Stimulated activated CD4-positive, alpha-beta T cell treated with anti-CD3 and anti-CD28 coated beads, Interleukin-1b, Interleukin-23, amount 100 ng/mL, for 1 hour (primary cell): ENCODE results near the gene CIDEC.
"Not testable (repeated sequence)": the region's sequence is repeated elsewhere in the genome, so short reads cannot be mapped to it uniquely, and the experiment has no call there.

Experiments
- DNase-seq, 2 donors: peaks; one replicate each; pipeline ENCODE4 v3.0.0-alpha.2; 2020; ENCODE audit warnings: low read depth in 2 of 2

Gene CIDEC

DNA sequence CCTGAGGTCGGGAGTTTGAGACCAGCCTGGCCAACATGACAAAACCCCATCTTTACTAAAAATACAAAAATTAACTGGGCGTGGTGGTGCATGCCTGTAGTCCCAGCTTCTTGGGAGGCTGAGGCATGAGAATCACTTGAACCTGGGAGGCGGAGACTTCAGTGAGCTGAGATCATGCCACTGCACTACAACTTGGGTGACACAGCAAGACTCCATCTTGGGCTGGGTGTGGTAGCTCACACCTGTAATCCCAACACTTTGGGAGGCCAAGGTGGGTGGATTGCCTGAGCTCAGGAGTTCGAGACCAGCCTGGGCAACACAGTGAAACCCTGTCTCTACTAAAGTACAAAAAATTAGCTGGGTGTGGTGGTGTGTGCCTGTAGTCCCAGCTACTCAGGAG is 3.8 kb downstream of the CIDEC start:
- DNase-seq, result not testable (repeated sequence)

DNA sequence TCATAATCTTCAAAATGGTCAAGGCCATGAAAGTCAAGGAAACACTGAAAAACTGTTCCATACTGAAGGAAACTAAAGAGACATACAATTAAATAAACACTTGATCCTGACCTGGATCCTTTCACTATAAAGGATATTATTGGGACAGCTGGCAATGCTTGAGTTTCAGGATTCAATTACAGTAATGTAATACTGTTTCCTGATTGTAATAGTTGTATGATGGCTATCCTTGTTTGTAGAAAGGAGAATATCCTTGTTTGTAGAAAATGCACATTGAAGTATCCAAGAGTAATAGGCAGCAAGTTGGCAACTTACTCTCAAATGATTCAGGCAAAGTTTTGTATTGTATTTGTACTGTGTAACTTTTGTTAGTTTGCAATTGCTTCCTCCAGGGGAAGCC is 4.6 kb downstream of the CIDEC start:
- DNase-seq, result no peak

DNA sequence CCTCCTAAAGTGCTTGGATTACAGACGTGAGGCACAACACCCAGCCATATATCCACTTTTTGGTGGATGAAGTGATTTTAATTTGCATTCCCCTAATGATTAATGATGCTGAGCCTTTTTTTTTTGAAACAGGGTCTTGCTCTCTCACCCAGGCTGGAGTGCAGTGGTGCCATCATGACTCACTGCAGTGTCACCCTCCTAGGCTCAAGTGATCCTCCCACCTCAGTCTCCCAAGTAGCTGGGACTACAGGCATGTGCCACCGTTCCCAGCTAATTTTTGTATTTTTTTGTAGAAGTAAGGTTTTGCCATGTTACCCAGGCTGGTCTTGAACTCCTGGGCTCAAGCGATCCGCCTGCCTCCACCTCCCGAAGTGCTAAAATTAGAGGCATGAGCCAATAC is 8.0 kb downstream of the CIDEC start:
- DNase-seq, result not testable (repeated sequence)

DNA sequence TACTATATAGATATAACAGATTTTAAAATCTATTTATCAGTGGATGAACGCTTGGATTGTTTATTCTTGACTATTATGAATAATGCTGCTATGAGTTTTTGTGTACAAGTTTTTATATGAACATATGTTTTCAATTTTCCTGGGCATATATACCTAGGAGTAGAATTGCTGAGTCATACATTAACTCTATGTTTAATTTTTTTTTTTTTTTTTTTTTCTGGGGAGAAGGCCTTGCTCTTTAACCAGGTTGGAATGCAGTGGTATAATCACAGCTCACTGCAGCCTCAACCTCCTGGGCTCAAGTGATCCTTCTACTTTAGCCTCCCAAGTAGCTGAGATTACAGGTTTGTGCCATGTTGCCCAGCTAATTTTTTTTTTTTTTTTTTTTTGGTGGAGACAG is 9.1 kb downstream of the CIDEC start:
- DNase-seq, result no peak

DNA sequence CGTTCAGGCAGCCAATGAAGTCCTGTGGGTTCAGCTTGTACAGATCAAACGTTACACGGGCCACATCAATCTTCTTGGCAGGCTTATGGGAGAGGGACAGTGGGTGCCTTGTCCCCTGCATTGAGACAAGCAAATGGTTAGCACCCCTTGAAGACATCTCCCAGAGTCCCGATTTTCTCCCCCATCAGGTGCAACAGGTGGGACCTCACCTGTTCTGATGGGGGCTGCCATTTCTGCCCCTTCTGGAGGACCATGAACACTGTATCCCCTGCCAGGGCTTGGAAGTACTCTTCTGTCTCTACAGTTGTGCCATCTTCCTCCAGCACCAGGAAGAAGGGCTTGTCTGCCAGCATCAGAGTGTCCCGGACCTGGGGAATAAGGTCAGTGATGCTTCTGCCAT is 10.1 kb downstream of the CIDEC start:
- DNase-seq, result no peak

DNA sequence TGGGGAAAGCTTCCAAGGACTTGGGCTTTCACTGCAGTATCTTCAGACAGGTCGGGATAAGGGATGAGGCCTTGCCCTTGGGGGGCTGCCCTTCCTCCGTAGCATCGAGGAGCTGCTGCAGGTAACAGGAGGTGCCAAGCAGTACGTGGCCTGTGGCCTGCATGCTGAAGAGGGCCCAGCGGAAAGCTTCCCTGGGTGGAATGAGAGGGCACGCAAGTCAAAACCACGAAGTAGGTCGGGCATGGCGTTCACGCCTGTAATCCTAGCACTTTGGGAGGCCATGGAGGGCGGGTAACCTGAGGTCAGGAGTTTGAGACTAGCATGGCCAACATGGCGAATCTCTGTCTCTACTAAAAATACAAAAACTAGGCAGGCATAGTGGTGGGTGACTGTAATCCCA is 12.9 kb downstream of the CIDEC start:
- DNase-seq, result no peak

DNA sequence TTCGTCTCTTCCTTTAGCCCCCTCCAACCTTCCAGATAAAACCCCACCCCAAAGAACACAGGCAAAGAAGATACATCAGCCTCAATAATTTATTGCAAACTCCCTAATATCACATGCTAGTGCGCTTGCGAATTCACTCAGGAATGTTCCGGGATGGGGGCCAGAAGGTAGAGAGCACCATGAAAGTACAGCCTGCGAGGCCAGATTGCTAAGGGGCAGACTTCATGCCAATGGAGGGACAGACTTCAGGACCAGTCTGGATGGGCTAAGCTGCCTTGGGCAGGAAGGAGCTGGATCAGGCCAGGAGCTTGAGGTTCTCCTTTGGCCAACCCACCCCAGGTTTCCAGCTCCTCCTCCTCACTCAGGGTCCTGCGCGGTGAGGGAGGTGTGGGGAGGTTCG is 13.4 kb downstream of the CIDEC start:
- DNase-seq, result no peak

DNA sequence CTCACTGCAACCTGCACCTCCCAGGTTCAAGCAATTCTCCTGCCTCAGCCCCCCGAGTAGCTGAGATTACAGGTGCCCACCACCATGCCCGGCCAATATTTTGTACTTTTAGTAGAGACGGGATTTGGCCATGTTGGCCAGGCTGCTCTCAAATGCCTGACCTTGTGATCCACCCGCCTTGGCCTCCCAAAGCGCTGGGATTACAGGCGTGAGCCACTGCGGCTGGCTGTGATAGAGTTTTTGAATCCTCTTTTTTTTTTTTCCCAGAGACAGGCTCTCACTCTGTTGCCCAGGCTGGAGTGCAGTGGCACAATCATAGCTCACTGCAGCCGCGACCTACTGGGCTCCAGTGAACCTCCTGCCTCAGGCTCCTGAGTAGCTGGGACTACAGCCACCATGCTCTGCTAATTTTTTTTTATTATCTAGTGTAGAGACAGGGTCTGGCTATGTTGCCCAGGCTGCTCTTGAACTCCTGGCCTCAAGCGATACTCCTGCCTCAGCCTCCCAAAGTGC is 14.9 kb downstream of the CIDEC start:
- DNase-seq, result not testable (repeated sequence)

DNA sequence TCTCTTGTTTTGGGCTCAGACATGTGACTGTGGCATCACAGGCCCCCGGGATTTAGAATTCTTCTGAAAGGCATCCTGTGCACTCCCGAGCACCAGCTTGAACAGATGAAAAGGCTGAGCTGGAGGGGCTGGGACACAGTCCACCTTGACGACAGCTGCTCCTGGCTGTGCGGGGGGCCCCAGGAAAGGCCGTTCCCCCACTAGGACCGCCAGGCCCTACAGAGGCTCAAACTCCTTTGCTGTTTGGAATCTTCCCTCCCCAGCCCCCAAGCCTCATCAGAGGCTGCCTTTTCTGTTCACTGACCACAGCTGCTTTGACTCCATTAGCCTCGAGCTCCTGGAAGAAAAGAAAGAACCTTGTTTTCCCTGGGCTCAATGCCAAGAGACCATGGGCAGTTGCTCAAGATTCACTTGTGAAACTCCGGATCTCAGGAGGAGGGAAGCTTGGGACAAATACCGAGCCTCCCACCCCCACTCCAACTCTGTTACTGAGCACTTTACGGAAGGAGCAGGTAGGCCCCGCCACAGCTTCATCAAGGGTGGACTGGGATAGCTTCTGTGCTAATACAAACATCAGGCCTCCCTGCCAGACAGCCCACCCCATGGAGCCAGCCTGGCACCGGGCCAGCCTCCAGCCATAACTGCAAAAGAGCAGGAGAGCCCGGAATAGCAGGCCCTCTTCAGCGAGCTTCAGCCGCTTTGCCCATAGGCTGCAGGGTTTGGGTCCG is 15.7 kb downstream of the CIDEC start:
- DNase-seq, result no peak

DNA sequence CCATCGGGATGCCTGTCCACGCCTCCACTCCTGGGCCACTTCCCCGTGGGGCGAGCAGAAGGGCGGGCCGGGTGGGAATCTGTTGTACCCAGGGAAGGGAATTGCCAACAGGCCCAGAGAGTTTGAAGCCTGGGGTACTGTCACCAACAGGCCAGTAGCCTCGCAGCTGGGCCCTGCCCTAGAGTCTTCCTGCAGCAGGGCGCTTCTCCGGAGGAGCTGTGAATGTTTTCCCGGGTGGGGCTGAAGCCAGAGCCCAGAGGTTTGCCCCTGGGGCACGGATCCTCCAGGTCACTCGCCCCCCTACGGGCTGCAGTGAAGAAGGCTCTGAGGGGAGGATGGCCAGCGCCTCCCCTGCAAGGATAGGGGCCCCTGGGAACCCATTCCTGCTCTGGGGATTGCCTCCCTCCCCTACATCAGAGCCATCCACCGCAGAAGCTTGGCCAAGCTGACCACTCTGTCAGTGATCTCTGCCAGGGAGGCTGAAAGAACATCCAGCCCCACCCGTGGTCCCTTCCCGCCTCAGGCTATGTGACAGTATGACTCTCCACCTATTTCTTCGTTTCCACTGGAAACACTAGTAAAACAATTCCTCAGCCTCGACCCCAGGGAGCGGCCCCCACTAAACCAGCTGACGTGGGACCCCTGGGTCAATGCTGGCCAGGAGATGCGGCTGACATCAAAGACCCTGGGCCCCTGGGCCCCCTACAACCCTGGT is 16.8 kb downstream of the CIDEC start:
- no peak for DNase-seq

DNA sequence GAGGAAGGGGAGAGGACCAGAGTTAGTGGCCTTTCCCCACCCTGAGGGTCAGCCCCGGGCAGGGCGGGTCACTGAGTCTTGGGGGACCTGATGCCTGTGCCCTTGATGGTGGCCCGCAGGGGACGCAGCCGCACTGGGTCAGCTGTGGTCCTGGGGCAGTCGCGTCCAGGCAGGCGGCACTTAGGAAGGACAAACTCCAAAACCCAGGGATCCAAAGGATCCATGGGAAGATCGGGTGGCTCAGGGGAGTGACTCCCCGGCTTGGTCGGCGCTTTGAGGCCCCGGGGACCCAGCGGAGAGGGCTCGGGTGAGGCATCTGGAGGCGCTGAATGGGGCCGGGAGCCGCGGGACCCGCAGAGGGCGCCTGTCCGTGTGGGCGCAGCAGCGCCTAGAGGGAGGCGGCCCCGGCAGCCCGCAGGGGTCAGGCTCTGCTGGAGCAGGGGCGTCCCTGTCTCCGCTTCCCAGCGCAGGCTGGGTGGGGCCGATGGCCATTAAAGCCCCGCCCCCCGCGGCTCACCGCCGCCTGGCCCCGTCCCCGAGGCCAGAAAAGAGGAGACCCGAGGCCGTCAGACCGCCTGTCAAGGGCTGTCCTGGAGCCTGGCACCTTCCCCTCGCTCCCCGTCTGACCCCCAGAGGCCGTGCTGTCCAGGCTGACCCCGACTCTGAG is 17.5 kb downstream of the CIDEC start:
- no peak for DNase-seq

DNA sequence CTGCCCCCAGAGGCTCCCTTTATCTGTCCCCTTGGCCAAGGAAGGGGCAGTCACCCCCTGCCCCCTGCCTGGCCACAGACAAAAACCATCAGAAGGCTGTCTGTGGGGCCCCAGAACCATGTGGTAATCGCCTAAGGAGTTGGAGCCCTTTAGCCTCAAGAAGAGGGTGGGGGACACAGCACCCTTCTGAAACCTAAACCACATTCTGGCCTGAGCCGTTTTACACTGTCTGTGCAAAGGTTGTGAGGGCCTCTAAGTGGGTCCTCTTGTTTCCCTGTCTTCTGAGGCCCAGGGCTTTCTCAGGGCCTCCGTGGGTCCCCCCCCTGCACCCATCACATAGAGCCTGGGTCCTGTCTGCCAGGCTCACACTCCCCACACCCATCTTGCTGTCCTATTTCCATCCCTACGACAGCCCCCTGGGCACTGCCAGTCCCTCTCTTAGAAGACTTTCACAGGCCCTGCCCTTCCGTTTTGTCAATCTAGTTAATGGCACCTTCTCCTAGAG is 18.4 kb downstream of the CIDEC start:
- no peak for DNase-seq

DNA sequence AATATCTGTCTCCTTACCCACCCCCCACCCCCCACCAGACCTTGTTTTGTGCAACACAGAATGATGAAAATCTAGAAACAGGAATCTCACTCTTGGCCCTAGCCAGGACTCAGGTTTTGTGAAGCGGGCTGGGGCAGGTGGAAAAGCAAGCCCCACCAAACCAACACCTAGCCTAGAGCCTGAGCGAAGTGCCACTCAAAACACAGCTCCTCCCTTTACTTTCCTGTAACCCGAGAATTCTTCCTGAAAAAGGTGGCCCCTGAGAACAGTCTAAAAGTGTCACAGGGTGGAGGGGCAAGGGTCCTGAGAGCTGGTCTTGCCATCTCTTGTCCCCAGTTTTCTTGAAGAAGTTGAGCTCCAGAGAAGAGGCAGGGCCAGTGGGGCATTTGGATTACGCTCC is 18.9 kb downstream of the CIDEC start:
- DNase-seq, result no peak

DNA sequence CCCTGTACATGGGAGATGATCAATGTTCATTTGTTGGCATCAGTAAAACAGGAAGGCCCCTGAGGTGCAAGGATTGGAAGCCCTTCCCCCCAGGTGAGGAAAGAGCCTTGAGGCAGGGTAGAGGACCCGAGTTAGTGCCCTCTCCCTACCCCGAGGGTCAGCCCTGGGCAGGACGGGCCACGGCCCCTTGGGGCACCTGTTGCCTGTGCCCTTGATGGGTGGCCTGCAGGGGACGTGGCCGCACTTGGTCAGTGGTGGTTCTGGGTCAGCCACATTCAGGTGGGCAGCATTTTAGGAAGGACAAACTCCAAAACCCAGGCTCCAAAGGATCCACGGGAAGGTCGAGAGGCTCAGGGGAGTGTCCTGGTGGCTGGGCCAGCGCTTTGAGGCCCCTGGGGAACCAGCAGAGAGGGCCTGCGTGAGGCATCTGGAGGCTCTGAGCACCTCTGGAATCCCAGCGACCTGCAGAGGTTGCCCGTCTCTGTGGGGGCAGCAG is 20.5 kb downstream of the CIDEC start:
- no peak for DNase-seq

DNA sequence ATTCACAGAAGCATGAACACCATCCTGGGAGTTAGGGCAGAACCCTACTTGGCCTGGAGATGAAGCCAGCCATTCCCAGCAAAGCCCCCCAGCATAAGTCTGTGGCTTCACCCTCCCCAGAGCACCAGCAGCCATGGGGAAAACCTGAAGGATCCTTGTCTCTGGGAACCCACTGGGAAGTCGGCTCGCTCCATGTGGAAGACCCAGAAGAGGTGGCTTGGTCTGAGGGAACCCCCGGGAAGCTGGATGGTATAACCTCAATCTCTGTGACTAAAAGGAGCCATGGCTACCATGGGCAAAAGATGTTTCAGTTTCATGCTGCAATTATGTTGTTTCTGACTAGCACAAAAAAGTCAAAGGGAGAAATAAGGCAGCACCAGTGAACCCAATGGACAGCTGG is 24.5 kb downstream of the CIDEC start:
- DNase-seq, result no peak

DNA sequence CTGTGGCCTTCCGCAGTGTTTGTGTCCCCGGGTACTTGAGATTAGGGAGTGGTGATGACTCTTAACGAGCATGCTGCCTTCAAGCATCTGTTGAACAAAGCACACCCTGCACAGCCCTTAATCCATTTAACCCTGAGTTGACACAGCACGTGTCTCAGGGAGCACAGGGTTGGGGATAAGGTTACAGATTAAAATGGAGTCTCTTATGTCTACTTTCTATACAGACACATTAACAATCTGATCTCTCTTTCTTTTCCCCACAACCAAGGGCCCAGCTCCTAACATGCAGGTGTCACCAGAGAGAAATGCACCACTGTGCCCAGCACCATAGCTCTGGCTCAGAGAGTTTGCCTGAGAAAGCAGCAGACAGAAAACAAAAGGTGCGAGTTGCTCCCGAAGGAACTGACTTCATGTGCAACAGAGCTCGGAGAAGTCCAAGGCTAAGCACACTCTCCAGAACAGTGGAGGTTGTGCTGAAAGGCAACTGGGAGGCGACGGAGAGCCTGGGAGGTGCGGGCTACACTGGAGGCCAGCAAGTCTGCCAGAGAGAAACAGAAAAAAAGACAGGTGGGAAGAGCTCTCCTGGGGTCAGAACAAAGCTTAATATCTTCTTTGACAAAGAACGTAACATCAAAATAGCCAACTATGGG is 25.6 kb downstream of the CIDEC start:
- DNase-seq, result not testable (repeated sequence)

DNA sequence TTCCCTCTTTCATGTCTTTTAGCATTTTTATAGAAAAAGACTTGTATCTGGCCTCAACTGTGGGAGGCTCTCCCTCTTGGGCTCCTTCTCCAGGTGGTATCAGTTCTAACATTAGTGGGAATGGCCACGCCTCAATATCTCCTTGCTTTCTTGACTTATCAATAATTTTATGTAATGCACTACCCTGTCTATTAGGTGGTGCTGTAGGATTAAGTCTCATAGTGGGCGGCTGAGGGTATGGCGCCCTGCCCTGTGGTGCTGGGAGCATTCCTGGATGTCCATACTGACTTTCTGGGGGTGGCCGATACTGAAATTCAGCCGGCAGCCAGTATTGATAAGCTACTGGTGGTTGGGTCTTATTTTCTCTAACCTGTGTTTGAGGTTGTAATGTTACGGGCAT is 27.5 kb downstream of the CIDEC start:
- DNase-seq, result no peak

DNA sequence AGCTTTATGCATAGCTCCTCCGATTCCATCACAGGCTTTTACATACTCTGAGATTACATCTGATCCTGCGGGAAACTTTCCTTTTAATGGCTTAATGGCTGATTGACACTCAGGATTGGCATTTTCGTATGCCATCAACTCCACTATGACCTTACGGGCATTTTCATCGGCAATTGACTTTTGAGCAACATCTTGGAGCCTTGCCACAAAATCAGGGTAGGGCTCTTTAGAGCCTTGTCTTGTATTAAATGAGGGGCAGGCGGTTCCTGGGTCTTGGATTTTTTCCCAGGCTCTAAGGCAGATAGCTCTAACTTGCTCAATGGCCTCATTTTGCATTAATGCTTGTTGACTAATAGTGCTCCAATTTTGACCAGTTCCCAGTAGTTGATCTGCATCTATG is 28.1 kb downstream of the CIDEC start:
- DNase-seq, result not testable (repeated sequence)

DNA sequence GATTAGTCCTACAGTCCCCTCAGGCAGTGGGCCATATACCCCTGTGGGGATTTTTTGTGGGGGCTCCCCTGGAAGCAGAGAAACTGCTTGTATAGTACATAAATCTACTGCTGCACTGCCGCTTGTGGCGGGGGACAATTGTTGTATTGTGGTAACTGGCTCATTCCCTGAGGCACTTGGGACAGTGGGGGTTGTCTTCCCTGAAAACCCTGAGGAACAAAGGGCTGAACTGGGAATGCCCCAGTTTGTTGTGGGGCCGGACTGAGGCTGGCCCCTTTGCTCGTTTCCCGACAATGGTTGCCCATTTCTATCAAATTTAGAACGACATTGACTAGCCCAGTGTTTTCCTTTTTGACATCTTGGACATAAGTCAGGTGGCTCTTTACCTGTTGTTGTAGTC is 28.7 kb downstream of the CIDEC start:
- not testable (repeated sequence) for DNase-seq

DNA sequence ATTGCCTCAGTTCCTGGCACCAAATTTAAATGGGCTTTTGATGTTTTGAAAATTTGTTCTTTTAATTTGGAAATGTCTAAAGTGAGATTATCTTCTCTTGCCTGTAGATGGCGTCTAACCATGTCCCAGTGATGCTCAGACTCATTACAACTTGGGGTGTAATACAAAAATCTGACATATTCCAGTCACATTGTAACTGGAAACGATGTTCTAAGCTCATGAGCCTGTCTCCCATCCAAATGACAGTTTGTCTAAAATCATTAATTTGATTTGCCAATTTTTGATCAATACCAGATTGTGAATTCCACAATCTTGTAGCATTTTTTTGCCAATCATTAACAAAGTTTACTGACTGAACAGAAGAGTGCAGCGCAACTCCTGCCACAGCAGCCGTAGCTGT is 31.2 kb downstream of the CIDEC start:
- not testable (repeated sequence) for DNase-seq

DNA sequence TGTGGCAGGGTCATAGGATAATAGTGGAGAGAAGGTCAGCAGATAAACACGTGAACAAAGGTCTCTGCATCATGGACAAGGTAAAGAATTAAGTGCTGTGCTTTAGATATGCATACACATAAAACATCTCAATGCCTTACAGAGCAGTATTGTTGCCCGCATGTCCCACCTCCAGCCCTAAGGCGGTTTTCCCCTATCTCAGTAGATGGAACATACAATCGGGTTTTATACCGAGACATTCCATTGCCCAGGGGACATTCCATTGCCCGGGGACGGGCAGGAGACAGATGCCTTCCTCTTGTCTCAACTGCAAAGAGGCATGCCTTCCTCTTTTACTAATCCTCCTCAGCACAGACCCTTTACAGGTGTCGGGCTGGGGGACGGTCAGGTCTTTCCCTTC is 32.2 kb downstream of the CIDEC start:
- not testable (repeated sequence) for DNase-seq

DNA sequence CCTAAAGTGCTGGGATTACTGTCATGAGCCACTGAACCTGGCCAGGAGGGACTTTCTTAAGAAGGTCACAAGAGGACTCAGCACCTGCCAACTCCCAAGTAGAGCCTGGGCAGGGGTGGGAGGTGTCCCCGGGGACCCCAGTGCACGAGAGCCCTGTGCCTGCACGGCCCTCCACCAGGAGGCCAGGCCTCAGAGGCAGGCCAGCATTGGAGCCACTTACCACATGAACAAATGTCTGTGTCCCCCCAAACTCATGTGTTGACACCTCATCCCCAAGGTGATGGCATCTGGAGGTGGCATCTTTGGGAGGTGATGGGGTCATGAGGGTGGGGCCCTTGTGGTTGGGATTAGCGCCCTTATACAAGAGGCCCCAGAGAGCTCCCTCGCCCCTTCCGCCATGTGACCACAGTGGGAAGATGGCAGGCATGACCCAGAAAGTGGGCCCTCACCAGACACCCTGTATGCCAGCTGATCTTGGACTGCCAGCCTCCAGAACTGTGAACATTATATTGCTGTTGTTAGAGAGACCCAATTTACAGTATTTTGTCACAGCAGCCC is 33.0 kb downstream of the CIDEC start:
- DNase-seq, result no peak
